GM12875 (cell line): ENCODE measurements around the gene JUP.

Experiments used
- H3K4me3 ChIP-seq: one replicate; pipeline ENCODE4 v1.5.1; 2011; ENCODE audit warnings: low read depth, low read length, control low read depth
- TF ChIP-seq, protein P1 (sequence below): IDR thresholded peaks from 2 replicates; pipeline ENCODE4 v1.5.1; 2011; ENCODE audit warnings: low read depth, mild to moderate bottlenecking, control low read depth, inconsistent platforms, low read length, moderate library complexity, borderline replicate concordance; ENCODE audit not compliant: insufficient read depth

Gene JUP

DNA sequence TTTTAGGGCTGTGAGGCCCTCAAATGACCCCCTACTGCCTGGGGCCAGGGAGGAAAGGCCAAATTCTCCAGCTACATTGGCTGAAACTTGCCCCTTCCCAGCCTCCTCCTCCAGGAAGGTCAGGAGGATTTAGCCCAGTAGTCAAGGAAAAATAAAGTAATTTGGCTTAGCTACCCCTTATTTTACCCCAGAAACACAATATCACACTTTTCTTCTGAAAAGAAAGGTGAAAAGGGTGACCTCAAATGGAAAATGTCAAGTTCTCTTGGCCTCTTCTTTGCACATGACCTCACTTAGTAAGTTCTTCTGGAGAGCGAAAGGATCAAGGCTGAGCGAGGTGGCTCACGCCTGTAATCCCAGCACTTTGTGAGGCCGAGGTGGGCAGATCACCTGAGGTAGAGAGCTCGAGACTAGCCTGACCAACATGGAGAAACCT lies 8.0 kb upstream of the JUP start:
- no peak overlapping the region for H3K4me3 ChIP-seq
- TF ChIP-seq, protein P1, sequence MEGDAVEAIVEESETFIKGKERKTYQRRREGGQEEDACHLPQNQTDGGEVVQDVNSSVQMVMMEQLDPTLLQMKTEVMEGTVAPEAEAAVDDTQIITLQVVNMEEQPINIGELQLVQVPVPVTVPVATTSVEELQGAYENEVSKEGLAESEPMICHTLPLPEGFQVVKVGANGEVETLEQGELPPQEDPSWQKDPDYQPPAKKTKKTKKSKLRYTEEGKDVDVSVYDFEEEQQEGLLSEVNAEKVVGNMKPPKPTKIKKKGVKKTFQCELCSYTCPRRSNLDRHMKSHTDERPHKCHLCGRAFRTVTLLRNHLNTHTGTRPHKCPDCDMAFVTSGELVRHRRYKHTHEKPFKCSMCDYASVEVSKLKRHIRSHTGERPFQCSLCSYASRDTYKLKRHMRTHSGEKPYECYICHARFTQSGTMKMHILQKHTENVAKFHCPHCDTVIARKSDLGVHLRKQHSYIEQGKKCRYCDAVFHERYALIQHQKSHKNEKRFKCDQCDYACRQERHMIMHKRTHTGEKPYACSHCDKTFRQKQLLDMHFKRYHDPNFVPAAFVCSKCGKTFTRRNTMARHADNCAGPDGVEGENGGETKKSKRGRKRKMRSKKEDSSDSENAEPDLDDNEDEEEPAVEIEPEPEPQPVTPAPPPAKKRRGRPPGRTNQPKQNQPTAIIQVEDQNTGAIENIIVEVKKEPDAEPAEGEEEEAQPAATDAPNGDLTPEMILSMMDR, result no peak

DNA sequence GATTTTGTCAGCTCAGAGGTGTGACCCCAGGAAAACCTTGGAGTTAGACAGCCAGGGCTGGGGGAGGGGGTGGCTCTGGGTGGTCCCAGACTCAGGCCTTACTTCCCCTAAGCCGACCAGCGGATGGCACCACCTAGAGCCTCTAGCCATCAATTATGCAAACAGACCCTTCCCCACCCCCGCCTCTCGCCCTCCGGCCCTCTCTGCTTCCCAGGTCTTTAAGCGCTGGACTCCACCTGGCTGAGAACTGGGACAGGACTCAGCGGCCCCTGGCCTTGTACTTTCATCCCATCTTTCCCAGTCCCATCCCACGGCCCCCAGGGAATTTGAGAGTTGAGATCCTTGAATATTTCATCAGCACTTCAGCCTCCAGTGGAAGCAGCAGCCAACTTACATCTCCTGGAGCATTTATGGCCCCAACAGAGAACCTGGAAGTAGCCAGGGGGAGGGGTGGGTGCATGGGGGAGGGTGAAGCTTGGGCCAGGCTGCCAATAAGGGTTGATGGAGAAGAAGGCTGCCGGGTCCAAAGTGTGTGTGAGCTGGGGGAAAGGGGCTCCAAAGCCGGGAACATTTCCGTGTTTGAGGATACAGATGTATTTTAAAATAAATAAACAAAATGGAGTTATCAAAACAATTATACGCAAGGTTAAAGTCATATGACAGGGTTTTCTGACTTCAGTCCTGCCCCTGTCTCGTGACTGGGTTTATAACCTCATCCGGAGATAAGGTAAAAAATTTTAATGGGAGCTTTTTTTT lies 7.5 kb upstream of the JUP start:
- TF ChIP-seq, protein P1, result no peak
- no peak overlapping the region for H3K4me3 ChIP-seq

DNA sequence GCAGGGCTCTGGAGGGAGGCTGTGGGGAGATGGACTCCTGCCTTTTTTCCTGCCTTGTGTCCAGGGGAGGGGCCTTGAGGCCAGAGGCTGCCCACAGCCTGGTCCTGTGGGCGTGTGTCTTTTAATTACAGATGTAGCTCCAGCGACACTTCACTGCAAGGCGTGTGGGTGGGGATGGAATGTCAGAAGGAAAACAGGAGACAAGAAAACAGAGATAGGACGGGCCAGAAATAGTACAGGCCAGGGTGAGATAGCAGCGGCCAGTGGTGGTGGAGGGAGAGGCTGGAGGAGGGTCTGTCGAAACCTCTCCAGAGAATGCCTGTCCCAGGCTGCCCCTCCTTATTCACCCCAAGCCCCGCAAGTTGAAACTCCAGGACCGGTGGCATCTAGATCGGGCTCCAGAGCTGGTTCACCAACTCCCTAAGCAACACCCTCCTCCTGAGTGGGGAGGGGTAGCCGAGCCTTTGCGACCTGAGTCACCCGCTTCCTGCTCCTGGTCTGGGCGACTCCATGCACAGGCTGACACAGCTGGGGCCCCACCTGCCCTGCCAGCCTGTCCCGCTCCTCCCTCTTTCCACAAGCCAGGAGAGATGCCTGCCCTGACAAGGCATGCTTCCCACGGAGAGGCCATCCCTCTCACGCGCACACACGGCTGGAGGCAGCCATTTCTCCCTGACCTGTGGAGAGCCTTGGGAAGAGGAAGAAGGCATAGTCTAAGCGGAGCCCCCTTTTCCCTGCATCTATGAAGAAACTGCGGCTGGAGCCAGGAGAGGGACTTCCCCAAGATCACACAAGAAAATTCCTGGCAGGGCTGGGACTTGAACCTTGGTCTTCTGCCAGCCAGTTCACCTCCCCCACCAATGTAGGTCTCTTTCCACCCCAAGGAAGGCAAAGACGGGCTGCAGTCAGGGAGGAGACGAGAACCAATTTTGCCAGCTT lies 6.6 kb upstream of the JUP start:
- no peak overlapping the region for H3K4me3 ChIP-seq
- TF ChIP-seq, protein P1, result no peak

GRCh38 chr17:41787021-41787418 lies 509 bp upstream of the JUP start:
- TF ChIP-seq, protein P1, result no peak
- no peak overlapping the region for H3K4me3 ChIP-seq

DNA sequence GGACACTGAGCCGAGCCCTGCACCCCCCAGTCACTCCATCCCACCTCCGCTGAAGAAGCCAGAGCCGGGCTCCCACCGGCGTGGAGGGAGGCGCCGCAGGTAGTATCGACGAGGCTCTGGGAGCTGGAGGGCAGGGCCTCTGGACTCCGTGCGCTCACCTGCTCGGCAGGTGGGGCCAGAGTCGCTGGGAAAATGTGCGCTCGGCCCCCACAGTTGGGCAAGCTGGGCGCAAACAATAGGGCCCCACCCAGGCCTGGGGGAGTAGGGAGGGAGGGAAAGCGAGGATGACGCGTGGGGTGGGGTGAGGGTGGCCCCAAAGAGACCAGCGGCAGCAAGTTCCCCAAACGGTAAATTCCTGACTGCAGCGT lies 668 bp downstream of the JUP start:
- peak overlapping the region; percentile 64 for H3K4me3 ChIP-seq
- TF ChIP-seq, protein P1, result no peak

DNA sequence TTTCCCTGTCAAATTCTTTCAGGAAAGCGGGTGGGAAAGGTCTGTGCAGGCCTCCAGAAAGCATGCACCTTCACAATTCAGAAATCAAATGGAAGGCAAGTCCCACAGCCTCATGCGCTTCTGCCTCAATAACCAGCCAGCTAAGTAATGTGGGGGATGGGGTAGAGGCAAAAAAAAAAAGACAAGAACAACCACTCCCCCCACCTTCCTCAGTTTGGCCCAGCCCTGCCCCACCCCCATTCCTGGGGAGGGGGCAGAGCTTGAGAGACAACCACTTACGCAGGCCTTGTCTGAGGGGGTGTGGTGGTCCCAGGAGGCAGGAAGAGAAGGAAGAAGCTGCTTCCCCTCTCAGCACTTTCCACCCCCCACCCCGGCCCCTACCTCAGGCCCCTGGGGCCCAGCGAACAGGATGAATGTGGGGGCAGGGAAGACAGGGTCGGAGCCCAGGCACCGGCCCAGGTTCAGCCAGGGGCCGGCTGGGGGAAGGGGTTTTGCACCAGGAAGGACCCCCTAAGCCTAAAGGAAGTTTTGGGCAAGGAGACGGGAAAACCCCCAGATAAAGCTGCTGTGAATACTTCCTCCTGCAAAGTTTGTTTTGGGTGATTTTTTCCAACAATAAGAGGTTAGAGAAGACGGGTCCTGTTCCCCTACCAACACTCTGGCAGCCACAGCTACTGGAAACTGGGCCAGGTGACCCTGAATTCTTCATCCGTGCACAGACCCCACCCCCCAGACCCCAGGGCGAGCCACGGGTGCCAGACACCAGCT lies 1.2 kb downstream of the JUP start:
- peak overlapping the region; percentile 64 for H3K4me3 ChIP-seq
- TF ChIP-seq, protein P1, result no peak
